AG04450 (cell line): Measurements from ENCODE around the gene ELOVL5. TPM values are rescaled to one million over a fixed set of nuclear protein-coding genes. Genes with fewer than 3 reads are reported as not detected.

Experiments
- CTCF ChIA-PET: fragments of 300-600, 350-600 bp; formaldehyde crosslinking; extraction: SDS; loops from one replicate; lab custom pipeline; 2022; ENCODE audit warnings: antibody characterized with exemption, inconsistent platforms; lab: Charles Lee
- POLR2A ChIA-PET: fragments of 350-600 bp; formaldehyde crosslinking; extraction: SDS; loops from one replicate; lab custom pipeline; 2021; ENCODE audit warnings: antibody characterized with exemption, inconsistent platforms; lab: Yijun Ruan, JAX
- DNase-seq: peaks from one replicate; pipeline ENCODE4 v3.0.0-alpha.2; 2011; ENCODE audit warnings: low read depth, low spot score
- H3K27ac ChIP-seq: one replicate; pipeline ENCODE4 v1.5.1; 2012; ENCODE audit warnings: low read depth, low read length, control low read depth
- H3K27me3 ChIP-seq: one replicate; pipeline ENCODE4 v1.6.0; 2012; ENCODE audit warnings: low read length; ENCODE audit not compliant: control insufficient read depth, insufficient read depth
- H3K4me3 ChIP-seq: 2 replicates; pipeline ENCODE4 v1.5.1; 2011; ENCODE audit warnings: mild to moderate bottlenecking, low read depth, low read length, control low read depth
- H3K9me3 ChIP-seq: 2 replicates; pipeline ENCODE4 v1.5.1; 2012; ENCODE audit warnings: low read length; ENCODE audit not compliant: control insufficient read depth, insufficient read depth
- polyA plus RNA-seq: library from polyadenylated mRNA; depleted of rRNA; stranded (reverse); fragments of >200 nt; gene quantifications from 2 replicates; pipeline ENCODE4 v1.2.3, GENCODE V29; 2011
- TF ChIP-seq, protein P1 (sequence below): IDR thresholded peaks from 2 replicates; pipeline ENCODE4 v1.5.1; 2011; ENCODE audit warnings: low read depth, low read length, control low read depth, inconsistent platforms

Gene ELOVL5
- polyA plus RNA-seq, 1 experiment: 81.6 TPM

GRCh38 chr6:53290537-53291510, 57.9 kb downstream of the ELOVL5 start:
- H3K4me3 ChIP-seq: no peak overlapping the region
- TF ChIP-seq, protein P1, sequence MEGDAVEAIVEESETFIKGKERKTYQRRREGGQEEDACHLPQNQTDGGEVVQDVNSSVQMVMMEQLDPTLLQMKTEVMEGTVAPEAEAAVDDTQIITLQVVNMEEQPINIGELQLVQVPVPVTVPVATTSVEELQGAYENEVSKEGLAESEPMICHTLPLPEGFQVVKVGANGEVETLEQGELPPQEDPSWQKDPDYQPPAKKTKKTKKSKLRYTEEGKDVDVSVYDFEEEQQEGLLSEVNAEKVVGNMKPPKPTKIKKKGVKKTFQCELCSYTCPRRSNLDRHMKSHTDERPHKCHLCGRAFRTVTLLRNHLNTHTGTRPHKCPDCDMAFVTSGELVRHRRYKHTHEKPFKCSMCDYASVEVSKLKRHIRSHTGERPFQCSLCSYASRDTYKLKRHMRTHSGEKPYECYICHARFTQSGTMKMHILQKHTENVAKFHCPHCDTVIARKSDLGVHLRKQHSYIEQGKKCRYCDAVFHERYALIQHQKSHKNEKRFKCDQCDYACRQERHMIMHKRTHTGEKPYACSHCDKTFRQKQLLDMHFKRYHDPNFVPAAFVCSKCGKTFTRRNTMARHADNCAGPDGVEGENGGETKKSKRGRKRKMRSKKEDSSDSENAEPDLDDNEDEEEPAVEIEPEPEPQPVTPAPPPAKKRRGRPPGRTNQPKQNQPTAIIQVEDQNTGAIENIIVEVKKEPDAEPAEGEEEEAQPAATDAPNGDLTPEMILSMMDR: peak; percentile 43
- no peaks in the 10 kb centered on the region for H3K9me3 ChIP-seq
- H3K27ac ChIP-seq: no peak overlapping the region
- ChIA-PET POLR2A (no interaction called here), CTCF (interaction anchor here (0.9 to 1.1 kb wide), 4 partner anchors 10 to 193 kb away, joined by 3 to 4 read pairs (median 3); no protein-coding TSS in a partner anchor)
- H3K27me3 ChIP-seq: no peaks in the 10 kb centered on the region
- DNase-seq: no peak

GRCh38 chr6:53287336-53288225, 61.2 kb downstream of the ELOVL5 start:
- Histone ChIP-seq H3K27ac (no peak overlapping the region), H3K4me3 (no peak overlapping the region), H3K9me3 (no peaks in the 10 kb centered on the region), H3K27me3 (no peaks in the 10 kb centered on the region)
- TF ChIP-seq, protein P1: no peak
- no peak for DNase-seq
- POLR2A ChIA-PET: no interaction called here
- CTCF ChIA-PET: no interaction called here

- H3K4me3 ChIP-seq: no peak overlapping the region
- H3K27ac ChIP-seq: no peak overlapping the region
- H3K27me3 ChIP-seq: no peaks in the 10 kb centered on the region
- TF ChIP-seq, protein P1: no peak
- no peak for DNase-seq
- ChIA-PET POLR2A (no interaction called here), CTCF (no interaction called here)
- no peaks in the 10 kb centered on the region for H3K9me3 ChIP-seq
Observed at GRCh38 chr6:53284901-53285300, 63.8 kb downstream of the ELOVL5 start.

DNA sequence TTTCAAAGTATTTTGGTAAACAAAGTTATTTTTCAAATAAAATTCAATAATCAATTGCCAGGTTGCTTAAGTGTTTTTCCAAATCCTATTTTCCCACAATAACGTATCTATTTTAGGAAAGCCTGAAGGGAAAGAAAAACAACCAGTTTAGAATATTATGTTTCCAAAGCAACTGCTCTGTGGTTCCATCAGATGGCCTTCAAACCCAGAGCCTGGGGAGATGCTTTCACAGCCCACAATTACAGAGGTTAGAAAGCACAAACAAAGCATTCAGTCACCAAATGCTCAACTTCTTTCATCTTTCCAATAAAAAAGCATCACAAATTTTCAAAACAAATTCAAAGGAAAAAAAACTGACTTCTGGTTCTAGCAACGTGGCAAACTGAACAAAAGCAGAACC, 66.0 kb downstream of the ELOVL5 start:
- ChIA-PET CTCF (no interaction called here), POLR2A (no interaction called here)
- no peak for DNase-seq
- no peaks in the 10 kb centered on the region for H3K9me3 ChIP-seq
- H3K27ac ChIP-seq: no peak overlapping the region
- no peak overlapping the region for H3K4me3 ChIP-seq
- no peaks in the 10 kb centered on the region for H3K27me3 ChIP-seq
- TF ChIP-seq, protein P1: no peak
